GM21423 (cell line): Measurements from ENCODE around the gene RAB42.

Experiments
- ATAC-seq: cut with Tn5 transposase; IDR thresholded peaks from one replicate; pipeline ENCODE4 v1.9.1; 2021; ENCODE audit warnings: mild to moderate bottlenecking, moderate library complexity; ENCODE audit not compliant: unreplicated experiment

The RAB42 gene

GRCh38 chr1:28644494-28644893, 52.4 kb downstream of the RAB42 start:
- no peak for ATAC-seq
